IPS DF 19.7 (cell line): ENCODE data around the gene FGGY.

ENCODE experiments used
- DNase-seq: peaks from one replicate; pipeline ENCODE4 v3.0.0-alpha.2; 2013; ENCODE audit warnings: low read depth, low spot score

The FGGY gene

GRCh38 chr1:59315529-59316463, 18.9 kb downstream of the FGGY start:
- DNase-seq = no peak

DNA sequence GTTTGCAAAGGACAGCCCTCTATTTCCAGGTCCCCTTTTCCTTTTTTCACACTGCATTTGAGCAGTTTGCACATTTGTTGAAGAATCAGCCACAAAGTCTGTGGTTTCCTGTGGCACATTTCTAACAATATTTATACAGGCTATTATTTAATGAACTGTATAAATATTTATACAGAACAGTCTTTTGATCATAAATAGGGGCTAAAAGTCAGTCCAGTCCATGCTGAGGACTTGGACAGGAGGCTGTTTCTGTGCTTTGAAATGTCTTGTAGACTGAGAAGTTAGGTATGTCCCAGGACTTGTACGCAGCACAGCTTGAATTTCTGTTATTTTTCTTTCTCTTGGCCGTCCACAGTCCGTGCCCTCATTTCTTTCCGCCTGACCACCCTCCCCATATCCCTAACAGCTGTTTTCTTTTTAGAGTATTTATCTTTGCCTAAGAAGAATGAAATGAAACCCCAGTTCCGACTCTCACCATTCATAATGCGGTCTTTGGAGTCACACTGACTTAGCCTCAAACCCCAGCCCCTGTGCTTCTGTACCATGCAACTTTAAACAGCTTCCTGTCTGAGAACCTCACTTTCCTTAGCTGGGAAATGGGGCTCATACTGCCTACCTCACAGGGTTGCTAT, 19.7 kb downstream of the FGGY start:
- DNase-seq = no peak

- no peak for DNase-seq
Measured at GRCh38 chr1:59317343-59317742, 20.4 kb downstream of the FGGY start.

DNA sequence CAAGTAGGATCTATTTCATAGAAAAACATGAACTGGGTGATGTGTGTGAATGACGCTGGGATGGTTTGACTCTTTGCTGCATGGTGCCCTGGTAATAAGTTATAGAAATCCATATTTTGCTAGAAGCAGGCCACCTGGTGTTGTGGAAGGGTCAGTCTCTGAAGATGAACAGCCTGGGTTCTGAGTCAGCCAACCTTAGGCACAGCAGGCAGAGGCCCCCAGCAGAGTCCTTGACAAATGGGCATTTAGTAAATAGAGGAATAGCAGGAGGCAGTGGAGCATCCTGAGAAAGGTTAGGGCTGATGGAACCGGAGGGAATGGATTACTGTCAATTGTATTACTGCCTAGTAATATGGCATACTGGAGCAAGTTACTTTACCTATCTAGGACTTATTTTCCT, 20.9 kb downstream of the FGGY start:
- DNase-seq = no peak

DNA sequence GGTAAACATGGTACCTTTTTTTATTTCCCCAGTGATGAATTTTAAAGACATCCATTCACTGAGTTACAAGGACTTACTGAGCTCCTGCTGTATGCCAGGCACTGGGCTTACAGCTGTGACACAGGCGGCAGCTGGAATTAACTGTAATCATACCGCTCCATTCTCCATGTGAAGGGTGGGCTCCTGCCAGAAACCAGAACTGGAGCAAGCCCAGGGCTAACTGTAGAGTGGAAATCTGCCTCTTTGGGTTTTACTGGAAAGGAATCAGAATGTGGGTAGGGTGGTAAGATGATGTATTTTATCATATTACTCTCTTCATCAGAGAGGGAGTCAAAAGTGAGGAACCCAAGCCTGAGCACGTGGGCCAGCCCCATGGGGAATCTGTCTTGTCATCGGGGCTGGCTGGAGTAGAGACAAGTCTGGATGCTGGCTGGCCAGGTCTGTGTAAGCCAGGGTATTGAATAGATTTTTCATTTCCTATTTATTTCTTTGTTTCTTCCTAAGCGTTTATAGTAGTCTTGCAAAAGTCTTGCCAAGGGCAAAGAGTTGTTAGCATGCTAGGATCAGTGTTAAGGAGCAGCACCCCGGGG, 21.5 kb downstream of the FGGY start:
- no peak for DNase-seq

GRCh38 chr1:59322394-59322793, 25.5 kb downstream of the FGGY start:
- DNase-seq = no peak

GRCh38 chr1:59322814-59323213, 25.9 kb downstream of the FGGY start:
- DNase-seq = no peak

DNA sequence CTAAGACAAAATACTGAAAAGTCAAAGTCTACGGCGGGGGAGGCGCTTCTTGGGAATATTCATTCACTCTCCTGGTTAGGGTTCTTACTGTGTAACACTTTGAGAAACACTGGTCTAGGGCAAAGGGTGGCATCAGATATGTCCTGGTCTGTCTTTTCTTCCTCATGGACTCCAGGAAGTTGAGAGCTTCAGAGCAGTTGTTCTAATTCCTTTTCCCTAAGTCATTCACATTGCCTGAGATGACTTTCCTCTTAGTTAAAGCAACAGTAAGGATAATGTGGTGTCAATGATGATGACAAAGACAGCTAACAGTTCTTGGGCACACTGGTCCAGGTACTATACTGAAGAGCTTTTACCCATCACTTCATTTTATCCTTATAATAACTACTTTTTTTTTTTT, 27.0 kb downstream of the FGGY start:
- DNase-seq = no peak

DNA sequence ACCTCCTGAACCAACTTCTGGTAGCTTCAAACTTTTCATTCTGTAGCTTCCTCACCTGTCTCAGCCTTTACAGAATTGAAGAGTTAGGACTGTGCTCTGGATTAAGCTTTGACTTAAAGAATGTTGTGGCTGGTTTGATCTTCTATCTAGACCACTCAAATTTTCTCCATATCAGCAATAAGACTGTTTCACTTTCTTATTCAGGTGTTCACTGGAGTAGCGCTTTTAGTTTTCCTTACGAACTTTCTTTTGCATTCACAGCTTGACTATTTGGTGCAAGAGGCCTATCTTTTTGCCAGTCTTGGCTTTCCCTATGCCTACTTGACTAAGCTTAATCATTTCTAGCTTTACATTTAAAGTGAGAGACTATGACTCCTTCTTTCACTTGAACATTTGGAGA, 31.5 kb downstream of the FGGY start:
- no peak for DNase-seq

- DNase-seq = no peak
Measured at GRCh38 chr1:59329412-59330053, 32.6 kb downstream of the FGGY start.

DNA sequence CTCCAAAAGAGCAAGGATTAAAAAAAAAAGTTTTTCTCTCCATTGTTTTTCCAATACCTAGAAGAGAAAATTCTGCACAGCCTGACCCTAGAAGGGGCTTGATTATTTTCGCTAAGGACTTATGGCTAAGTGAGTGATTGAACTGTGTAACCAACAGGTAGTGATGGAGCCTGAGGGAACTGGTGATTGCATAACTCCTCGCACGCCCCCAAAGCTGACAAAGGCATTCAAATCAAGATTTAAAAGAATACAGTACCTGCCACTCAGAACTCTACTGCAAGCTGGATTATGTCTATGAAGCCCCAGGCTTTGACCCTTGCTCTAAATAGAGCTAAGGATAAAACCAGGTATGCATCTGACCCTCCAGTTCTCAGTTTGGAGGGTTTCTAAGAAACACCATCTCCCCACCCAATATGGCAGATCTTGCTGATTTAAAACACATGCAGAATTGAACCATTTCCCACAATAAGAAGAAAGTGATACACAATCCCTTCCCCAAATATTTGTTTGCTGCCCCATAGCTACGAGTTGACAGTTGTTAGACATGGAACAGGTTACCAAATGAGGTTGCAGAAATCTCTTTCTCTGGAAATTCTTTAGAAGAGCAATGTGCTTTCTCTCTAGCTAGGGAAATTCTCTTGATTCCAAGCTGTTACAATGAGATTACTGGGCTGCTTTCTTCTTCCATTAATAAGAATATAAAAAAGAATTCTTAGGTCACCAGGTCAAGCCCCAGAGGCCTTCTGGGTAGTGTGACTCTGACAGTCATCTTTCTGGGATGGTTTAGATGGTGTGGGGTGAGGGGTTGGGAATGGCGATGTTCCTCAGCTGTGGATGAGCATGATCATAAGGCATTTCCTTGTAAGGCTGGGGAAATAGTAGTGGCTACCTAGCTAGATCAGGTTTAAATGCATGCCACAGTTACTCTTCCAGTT, 35.1 kb downstream of the FGGY start:
- DNase-seq = no peak

GRCh38 chr1:59332983-59333382, 36.1 kb downstream of the FGGY start:
- no peak for DNase-seq

GRCh38 chr1:59333626-59334277, 36.9 kb downstream of the FGGY start:
- DNase-seq = no peak

- DNase-seq = no peak
Measured at GRCh38 chr1:59340411-59341307, 43.8 kb downstream of the FGGY start.

DNA sequence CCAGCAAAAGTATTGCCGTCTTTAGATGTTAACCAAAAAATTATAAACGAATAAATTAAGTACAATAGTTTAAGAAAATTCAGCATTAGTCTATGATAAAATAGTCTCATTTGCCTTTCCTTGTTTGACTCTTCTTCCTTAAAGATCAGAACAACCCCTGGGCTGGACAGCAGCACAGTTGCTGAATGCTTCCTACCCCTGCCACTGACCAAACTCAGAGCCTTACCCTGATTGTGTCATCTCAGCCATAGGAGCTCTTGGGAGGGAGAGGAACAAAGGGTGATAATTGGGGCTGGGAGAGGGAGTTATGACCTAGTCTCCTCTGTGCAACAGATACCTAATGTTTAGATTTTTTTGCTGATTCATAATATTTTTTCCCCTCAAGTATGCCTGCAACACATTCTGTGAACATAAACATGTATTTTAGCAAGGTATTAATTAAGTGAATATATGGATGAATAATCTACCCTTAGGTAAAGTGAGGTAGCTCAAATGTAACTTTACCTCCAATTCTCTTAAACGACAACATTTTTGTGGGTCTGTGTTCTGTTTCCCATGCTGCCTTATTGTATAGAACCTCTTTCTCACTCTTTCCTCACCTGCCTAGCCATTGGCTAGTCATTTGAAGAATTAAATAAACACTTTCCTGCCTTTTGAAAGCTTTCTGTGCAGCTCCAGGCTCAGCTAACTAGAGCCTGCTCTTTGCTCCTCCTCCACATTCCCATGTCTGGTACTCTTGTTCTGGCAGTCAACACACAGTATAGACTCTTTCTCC, 46.1 kb downstream of the FGGY start:
- DNase-seq = no peak

- DNase-seq = no peak
Measured at GRCh38 chr1:59343576-59343840, 46.6 kb downstream of the FGGY start.

DNA sequence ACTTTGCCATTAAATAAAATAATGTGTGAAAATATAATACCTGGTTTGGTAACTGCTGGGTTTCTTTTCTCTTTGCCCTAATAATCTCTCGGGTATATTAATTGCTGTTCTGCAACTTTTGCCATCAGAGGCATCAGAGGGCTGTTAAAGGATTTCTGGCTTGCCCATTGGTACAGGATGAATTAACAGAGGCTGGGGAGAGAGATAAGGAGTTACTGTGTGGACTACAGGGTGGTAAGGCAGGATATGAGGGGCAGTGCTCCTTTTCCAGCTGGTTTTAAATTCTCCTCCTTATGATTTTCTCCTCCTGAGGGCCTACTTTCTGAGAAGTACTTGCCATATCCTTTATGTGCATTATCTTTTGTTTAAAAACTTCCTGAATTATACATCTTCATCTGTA, 48.3 kb downstream of the FGGY start:
- DNase-seq = no peak

- no peak for DNase-seq
Measured at GRCh38 chr1:59346429-59346828, 49.5 kb downstream of the FGGY start.

DNA sequence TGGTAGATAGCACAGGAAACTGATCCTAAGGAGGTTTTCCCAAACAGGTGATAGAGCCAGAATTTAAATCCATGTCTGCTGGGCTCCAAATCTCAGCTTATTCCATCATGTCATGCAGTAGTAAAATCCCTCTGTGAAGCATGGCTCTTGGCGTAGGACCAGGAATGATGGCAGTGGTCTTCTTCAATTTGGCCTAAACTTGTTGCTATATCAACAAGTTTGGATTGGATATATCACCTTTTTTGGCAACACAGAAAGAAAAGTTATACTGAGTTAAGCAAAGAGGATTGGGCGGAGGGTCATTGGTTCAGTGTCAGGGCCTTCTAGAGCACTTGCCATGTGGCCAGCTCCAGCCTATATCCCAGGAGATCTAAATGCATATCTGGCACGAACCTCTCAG, 52.2 kb downstream of the FGGY start:
- no peak for DNase-seq
